HCT116 (cell line): ENCODE measurements around the gene TMEM63B. TPM values are rescaled to one million over a fixed set of nuclear protein-coding genes. Genes with fewer than 3 reads are reported as not detected.

Source experiments
- ATAC-seq: fragments of 200-7000 bp; cut with Tn5 transposase; 2 replicates; pipeline ENCODE4 v1.9.1; 2020; ENCODE audit warnings: mild to moderate bottlenecking, moderate library complexity
- BruUV-seq: library from RNA; stranded (reverse); fragments of 400-500 nt; replicated peaks from 2 replicates; lab custom pipeline; 2021; lab: Mats Ljungman, UMichigan
- CTCF ChIA-PET: fragments of 300-600 bp; sonication (Branson Sonifier 250); formaldehyde crosslinking; loops from one replicate; lab custom pipeline; 2021; ENCODE audit warnings: antibody characterized with exemption; lab: Charles Lee
- POLR2A ChIA-PET: fragments of 300-600, 350-600 bp; sonication (Branson Sonifier 250); formaldehyde crosslinking; loops from one replicate; lab custom pipeline; 2021; ENCODE audit warnings: antibody characterized with exemption; lab: Charles Lee
- RAD21 ChIA-PET, 2 experiments: fragments of 300-600 bp; sonication (Branson Sonifier 250); formaldehyde crosslinking; loops; one replicate each; lab custom pipeline; 2023; ENCODE audit warnings: low total read pairs in 2 of 2; ENCODE audit not compliant: uncharacterized antibody in 2 of 2, unreplicated experiment in 2 of 2, low non-redundant PET in 1 of 2; lab: Charles Lee
- DNase-seq: peaks from one replicate; pipeline ENCODE4 v3.0.0-alpha.2; 2010; ENCODE audit warnings: low read depth, low spot score
- H2AFZ ChIP-seq: fragments of 200-600 bp; shearing (Covaris generic), sonication (generic); 2 replicates; pipeline ENCODE4 v1.6.1; 2017; ENCODE audit warnings: low read depth, mixed run types, mixed read lengths, antibody characterized with exemption, low read length; ENCODE audit not compliant: poor library complexity, severe bottlenecking
- H3K27ac ChIP-seq: 2 replicates; pipeline ENCODE4 v1.5.1; 2012; ENCODE audit warnings: low read depth, low read length
- H3K27me3 ChIP-seq: fragments of 200-600 bp; sonication (generic); 2 replicates; pipeline ENCODE4 v1.6.1; 2016; ENCODE audit warnings: mixed run types, low read length, mixed read lengths; ENCODE audit not compliant: insufficient read depth
- H3K36me3 ChIP-seq, 2 experiments: fragments of 200-500 bp in 1 of 2; fragments of 200-600 bp in 1 of 2; sonication (Bioruptor generic) in 1 of 2; sonication (generic) in 1 of 2; 2 replicates each; pipeline versions ENCODE4 v1.5.1 to v1.6.1; 2014 to 2016; ENCODE audit warnings: low read length in 2 of 2, inconsistent platforms in 1 of 2, mixed read lengths in 1 of 2, mixed run types in 1 of 2; ENCODE audit not compliant: insufficient read depth in 2 of 2, control insufficient read depth in 1 of 2
- H3K4me1 ChIP-seq, 2 experiments: fragments of 200-600 bp in 1 of 2; sonication (generic) in 1 of 2; 2 replicates each; pipeline versions ENCODE4 v1.5.1 to v1.6.1; 2012 to 2017; ENCODE audit warnings: low read length in 2 of 2, inconsistent platforms in 1 of 2, mild to moderate bottlenecking in 1 of 2, mixed read lengths in 1 of 2, mixed run types in 1 of 2, moderate library complexity in 1 of 2; ENCODE audit not compliant: insufficient read depth in 2 of 2, control insufficient read depth in 1 of 2
- H3K4me2 ChIP-seq: fragments of 200-600 bp; sonication (generic); 2 replicates; pipeline ENCODE4 v1.6.1; 2017; ENCODE audit warnings: mixed run types, low read length, mixed read lengths
- H3K4me3 ChIP-seq, 2 experiments: fragments of 200-600 bp in 1 of 2; sonication (generic) in 1 of 2; replicated peaks in 1 of 2; 2 replicates each; pipeline ENCODE4 v1.5.1; 2011 to 2016; ENCODE audit warnings: low read length in 2 of 2, control low read depth in 1 of 2, low read depth in 1 of 2, mild to moderate bottlenecking in 1 of 2, mixed read lengths in 1 of 2, mixed run types in 1 of 2
- H3K79me2 ChIP-seq: fragments of 200-600 bp; sonication (generic); 2 replicates; pipeline ENCODE4 v1.6.1; 2017; ENCODE audit warnings: mild to moderate bottlenecking, mixed run types, low read length, moderate library complexity, mixed read lengths; ENCODE audit not compliant: insufficient read depth
- H3K9ac ChIP-seq: fragments of 200-600 bp; sonication (generic); 2 replicates; pipeline ENCODE4 v1.6.1; 2016; ENCODE audit warnings: low read length, mixed read lengths
- H3K9me2 ChIP-seq: fragments of 200-600 bp; sonication (generic), shearing (Covaris generic); 2 replicates; pipeline ENCODE4 v1.6.1; 2017; ENCODE audit warnings: mixed run types, mild to moderate bottlenecking, moderate library complexity; ENCODE audit not compliant: insufficient read depth
- H3K9me3 ChIP-seq, 2 experiments: fragments of 200-500 bp in 1 of 2; fragments of 200-600 bp in 1 of 2; sonication (Bioruptor generic) in 1 of 2; sonication (generic) in 1 of 2; 2 replicates each; pipeline ENCODE4 v1.6.1; 2014 to 2017; ENCODE audit warnings: low read length in 2 of 2, mixed read lengths in 2 of 2, inconsistent platforms in 1 of 2, low read depth in 1 of 2, mild to moderate bottlenecking in 1 of 2, mixed run types in 1 of 2, moderate library complexity in 1 of 2; ENCODE audit not compliant: control insufficient read depth in 1 of 2, insufficient read depth in 1 of 2
- H4K20me1 ChIP-seq: fragments of 200-600 bp; sonication (generic), shearing (Covaris generic); 2 replicates; pipeline ENCODE4 v1.6.1; 2017; ENCODE audit warnings: mixed run types, mild to moderate bottlenecking, moderate library complexity; ENCODE audit not compliant: insufficient read depth
- EGR1 ChIP-seq: IDR thresholded peaks from 2 replicates; pipeline ENCODE4 v1.6.1; 2012; ENCODE audit warnings: low read depth
- EZH2phosphoT487 ChIP-seq: fragments of 200-600 bp; IDR thresholded peaks from 2 replicates; pipeline ENCODE4 v1.6.1; 2018; ENCODE audit warnings: antibody characterized with exemption, borderline replicate concordance
- FOSL1 ChIP-seq: IDR thresholded peaks from 2 replicates; pipeline ENCODE4 v1.6.1; 2012; ENCODE audit warnings: low read depth
- JUND ChIP-seq: IDR thresholded peaks from 2 replicates; pipeline ENCODE4 v1.6.1; 2012
- POLR2AphosphoS5 ChIP-seq: IDR thresholded peaks from 2 replicates; pipeline ENCODE4 v1.6.1; 2011; ENCODE audit warnings: mild to moderate bottlenecking, low read depth, low read length, moderate library complexity
- RAD21 ChIP-seq: IDR thresholded peaks from 2 replicates; pipeline ENCODE4 v1.6.1; 2012; ENCODE audit warnings: low read depth, mild to moderate bottlenecking
- SRF ChIP-seq: IDR thresholded peaks from 2 replicates; pipeline ENCODE4 v1.6.1; 2012; ENCODE audit warnings: low read depth
- ZFX ChIP-seq: fragments of 450-650 bp; IDR thresholded peaks from 2 replicates; pipeline ENCODE4 v1.6.1; 2017
- ZNF274 ChIP-seq: fragments of 200-500 bp; sonication (Bioruptor generic); IDR thresholded peaks from 2 replicates; pipeline ENCODE4 v1.6.1; 2014; ENCODE audit warnings: mild to moderate bottlenecking, low read depth, low read length, inconsistent platforms
- intact Hi-C: fragments of 100-400 bp; cut with micrococcal nuclease; formaldehyde crosslinking; loops from 2 replicates; pipeline ENCODE4 v1.10.0; 2022
- total RNA-seq: library from RNA; stranded (reverse); gene quantifications from one replicate; pipeline ENCODE4 v1.2.1, GENCODE V29; 2021; ENCODE audit not compliant: unreplicated experiment
- TF ChIP-seq, protein P1 (sequence below): IDR thresholded peaks from 2 replicates; pipeline ENCODE4 v1.6.1; 2012
- TF ChIP-seq, protein P2 (sequence below): IDR thresholded peaks from 2 replicates; pipeline ENCODE4 v1.6.1; 2011; ENCODE audit warnings: mild to moderate bottlenecking, low read length, moderate library complexity; ENCODE audit not compliant: insufficient replicate concordance; ENCODE audit errors: extremely low read depth
- TF ChIP-seq, protein P3 (sequence below): IDR thresholded peaks from 2 replicates; pipeline ENCODE4 v1.6.1; 2012; ENCODE audit warnings: low read depth

The TMEM63B gene
- total RNA-seq, 1 experiment from 2014 or later, result 58.2 TPM

DNA sequence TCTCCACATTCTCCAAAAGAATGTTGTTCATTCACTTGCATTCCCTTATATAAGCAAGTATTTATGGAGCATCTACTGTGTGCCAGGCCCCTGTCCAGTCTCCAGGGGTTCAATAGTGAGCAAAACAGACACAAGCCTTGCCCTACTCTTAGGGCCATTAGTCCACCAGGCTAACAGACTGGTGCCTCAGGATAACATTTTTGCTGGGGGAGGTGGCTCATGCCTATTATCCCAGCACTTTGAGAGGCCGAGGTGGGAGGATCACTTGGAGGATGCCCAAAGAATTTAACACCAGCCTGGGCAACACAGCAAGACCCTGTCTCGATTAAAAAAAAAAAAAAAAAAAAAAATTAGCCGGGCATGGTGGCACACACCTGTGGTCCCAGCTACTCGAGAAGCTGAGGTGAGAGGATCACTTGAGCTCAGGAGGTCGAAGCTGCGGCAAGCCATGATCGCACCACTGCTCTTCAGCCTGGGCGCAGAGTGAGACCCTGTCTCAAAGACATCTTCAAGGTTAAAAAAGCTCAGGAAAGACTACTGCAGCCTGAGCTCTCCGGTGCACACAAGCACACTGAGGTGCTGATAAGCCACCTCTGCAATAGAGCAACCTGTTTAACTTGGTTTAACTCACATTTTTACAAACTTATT lies 51.2 kb downstream of the TMEM63B start:
- ATAC-seq (no peak), DNase-seq (no peak)
- Histone ChIP-seq H3K27ac (no peak overlapping the region), H3K4me1 (peaks cover 0 to 17% of the 10 kb centered on the region in 2 experiments; a peak in 3 of 4 replicates), H3K9me2 (no peaks in the 10 kb centered on the region), H3K4me3 (no peak overlapping the region), H2AFZ (no peak overlapping the region), H3K79me2 (no peaks in the 10 kb centered on the region), H3K9me3 (no peaks in the 10 kb centered on the region), H3K9ac (no peak overlapping the region), H3K4me2 (no peak overlapping the region), H4K20me1 (no peaks in the 10 kb centered on the region), H3K27me3 (no peaks in the 10 kb centered on the region), H3K36me3 (no peaks in the 10 kb centered on the region)
- ChIA-PET RAD21 (no interaction called here), POLR2A (interaction anchor here (0.9 kb wide), 1 partner anchor 17 kb away, joined by 3 read pairs; no protein-coding TSS in a partner anchor), CTCF (no interaction called here)
- BruUV-seq, result no TSS peak
- intact Hi-C loops, result no loop called here
- TF ChIP-seq, protein P1, sequence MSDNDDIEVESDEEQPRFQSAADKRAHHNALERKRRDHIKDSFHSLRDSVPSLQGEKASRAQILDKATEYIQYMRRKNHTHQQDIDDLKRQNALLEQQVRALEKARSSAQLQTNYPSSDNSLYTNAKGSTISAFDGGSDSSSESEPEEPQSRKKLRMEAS, result no peak
- TF ChIP-seq FOSL1 (no peak), SRF (no peak), RAD21 (no peak)

DNA sequence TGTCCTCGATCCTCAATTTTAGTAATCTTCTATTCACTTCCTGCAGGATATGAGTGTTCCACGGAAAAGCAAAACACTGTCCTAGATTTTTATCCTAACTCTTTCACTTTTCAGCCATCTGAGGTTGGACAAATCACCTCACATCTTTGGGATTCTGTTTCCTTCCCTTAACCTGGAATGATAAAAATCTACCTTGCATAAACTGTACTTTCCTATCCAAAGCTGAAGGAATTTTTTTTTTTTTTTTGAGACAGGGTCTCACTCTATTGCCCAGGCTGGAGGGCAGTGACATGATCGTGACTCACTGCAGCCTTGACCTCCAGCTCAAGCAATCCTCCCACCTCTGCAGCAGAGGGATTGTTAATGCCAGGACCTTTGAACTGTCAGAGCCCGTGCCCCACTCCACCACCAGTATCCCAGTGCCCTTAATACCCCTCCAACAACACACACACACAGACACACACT lies 51.8 kb downstream of the TMEM63B start:
- Histone ChIP-seq H3K27ac (no peak overlapping the region), H3K4me2 (no peak overlapping the region), H3K9me2 (no peaks in the 10 kb centered on the region), H3K9ac (no peak overlapping the region), H3K79me2 (no peaks in the 10 kb centered on the region), H2AFZ (no peak overlapping the region), H3K4me3 (no peak overlapping the region)
- POLR2A ChIA-PET, result interaction anchor here (0.9 kb wide), 1 partner anchor 18 kb away, joined by 3 read pairs; no protein-coding TSS in a partner anchor
- CTCF ChIA-PET, result no interaction called here
- ATAC-seq, result no peak
- DNase-seq, result no peak
- no TSS peak for BruUV-seq
- RAD21 ChIA-PET, result interaction anchor here in 1 of 2 experiments (0.7 kb wide), 1 partner anchor 52 kb away, joined by 3 read pairs; no protein-coding TSS in a partner anchor
- TF ChIP-seq ZNF274 (no peak), EGR1 (no peak), EZH2phosphoT487 (no peak), JUND (no peak), POLR2AphosphoS5 (no peak), FOSL1 (no peak), ZFX (no peak)
- TF ChIP-seq, protein P2, sequence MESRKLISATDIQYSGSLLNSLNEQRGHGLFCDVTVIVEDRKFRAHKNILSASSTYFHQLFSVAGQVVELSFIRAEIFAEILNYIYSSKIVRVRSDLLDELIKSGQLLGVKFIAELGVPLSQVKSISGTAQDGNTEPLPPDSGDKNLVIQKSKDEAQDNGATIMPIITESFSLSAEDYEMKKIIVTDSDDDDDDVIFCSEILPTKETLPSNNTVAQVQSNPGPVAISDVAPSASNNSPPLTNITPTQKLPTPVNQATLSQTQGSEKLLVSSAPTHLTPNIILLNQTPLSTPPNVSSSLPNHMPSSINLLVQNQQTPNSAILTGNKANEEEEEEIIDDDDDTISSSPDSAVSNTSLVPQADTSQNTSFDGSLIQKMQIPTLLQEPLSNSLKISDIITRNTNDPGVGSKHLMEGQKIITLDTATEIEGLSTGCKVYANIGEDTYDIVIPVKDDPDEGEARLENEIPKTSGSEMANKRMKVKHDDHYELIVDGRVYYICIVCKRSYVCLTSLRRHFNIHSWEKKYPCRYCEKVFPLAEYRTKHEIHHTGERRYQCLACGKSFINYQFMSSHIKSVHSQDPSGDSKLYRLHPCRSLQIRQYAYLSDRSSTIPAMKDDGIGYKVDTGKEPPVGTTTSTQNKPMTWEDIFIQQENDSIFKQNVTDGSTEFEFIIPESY, result no peak
- TF ChIP-seq, protein P3, sequence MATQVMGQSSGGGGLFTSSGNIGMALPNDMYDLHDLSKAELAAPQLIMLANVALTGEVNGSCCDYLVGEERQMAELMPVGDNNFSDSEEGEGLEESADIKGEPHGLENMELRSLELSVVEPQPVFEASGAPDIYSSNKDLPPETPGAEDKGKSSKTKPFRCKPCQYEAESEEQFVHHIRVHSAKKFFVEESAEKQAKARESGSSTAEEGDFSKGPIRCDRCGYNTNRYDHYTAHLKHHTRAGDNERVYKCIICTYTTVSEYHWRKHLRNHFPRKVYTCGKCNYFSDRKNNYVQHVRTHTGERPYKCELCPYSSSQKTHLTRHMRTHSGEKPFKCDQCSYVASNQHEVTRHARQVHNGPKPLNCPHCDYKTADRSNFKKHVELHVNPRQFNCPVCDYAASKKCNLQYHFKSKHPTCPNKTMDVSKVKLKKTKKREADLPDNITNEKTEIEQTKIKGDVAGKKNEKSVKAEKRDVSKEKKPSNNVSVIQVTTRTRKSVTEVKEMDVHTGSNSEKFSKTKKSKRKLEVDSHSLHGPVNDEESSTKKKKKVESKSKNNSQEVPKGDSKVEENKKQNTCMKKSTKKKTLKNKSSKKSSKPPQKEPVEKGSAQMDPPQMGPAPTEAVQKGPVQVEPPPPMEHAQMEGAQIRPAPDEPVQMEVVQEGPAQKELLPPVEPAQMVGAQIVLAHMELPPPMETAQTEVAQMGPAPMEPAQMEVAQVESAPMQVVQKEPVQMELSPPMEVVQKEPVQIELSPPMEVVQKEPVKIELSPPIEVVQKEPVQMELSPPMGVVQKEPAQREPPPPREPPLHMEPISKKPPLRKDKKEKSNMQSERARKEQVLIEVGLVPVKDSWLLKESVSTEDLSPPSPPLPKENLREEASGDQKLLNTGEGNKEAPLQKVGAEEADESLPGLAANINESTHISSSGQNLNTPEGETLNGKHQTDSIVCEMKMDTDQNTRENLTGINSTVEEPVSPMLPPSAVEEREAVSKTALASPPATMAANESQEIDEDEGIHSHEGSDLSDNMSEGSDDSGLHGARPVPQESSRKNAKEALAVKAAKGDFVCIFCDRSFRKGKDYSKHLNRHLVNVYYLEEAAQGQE, result no peak
- TF ChIP-seq, all 23 proteins: peak for 0
- peaks cover 0 to 12% of the 10 kb centered on the region in 2 experiments; a peak in 1 of 4 replicates for H3K4me1 ChIP-seq
- H3K36me3 ChIP-seq, result no peaks in the 10 kb centered on the region
- H3K27me3 ChIP-seq, result no peaks in the 10 kb centered on the region
- H4K20me1 ChIP-seq, result no peaks in the 10 kb centered on the region
- H3K9me3 ChIP-seq, result no peaks in the 10 kb centered on the region
- intact Hi-C loops, result no loop called here
